Thymus (tissue), 11 donors: ENCODE measurements around the gene CHD3. TPM values are rescaled to one million over a fixed set of nuclear protein-coding genes. Genes with fewer than 3 reads are reported as not detected.

Experiments
- DNase-seq, 9 donors: peaks; one replicate each; pipeline ENCODE4 v3.0.0-alpha.2; 2013; ENCODE audit warnings: low spot score in 9 of 9, low read depth in 6 of 9, missing footprints in 1 of 9
- H3K27ac ChIP-seq, 2 donors: one replicate each; pipeline ENCODE4 v1.5.1; 2013; ENCODE audit warnings: control low read depth in 1 of 2, low read depth in 1 of 2, low read length in 1 of 2, mild to moderate bottlenecking in 1 of 2, moderate library complexity in 1 of 2
- H3K27me3 ChIP-seq, 2 donors: one replicate each; pipeline ENCODE4 v1.5.1; 2013; ENCODE audit warnings: low read length in 1 of 2; ENCODE audit not compliant: control insufficient read depth in 2 of 2, insufficient read depth in 1 of 2
- H3K36me3 ChIP-seq, 2 donors: one replicate each; pipeline ENCODE4 v1.5.1; 2013; ENCODE audit warnings: low read length in 1 of 2, mild to moderate bottlenecking in 1 of 2, moderate library complexity in 1 of 2; ENCODE audit not compliant: control insufficient read depth in 2 of 2, insufficient read depth in 2 of 2
- H3K4me1 ChIP-seq, 2 donors: one replicate each; pipeline ENCODE4 v1.5.1; 2013; ENCODE audit warnings: low read length in 2 of 2; ENCODE audit not compliant: control insufficient read depth in 2 of 2, insufficient read depth in 2 of 2
- H3K4me3 ChIP-seq, 2 donors: one replicate each; pipeline ENCODE4 v1.5.1; 2013; ENCODE audit warnings: low read length in 2 of 2, control low read depth in 1 of 2, mild to moderate bottlenecking in 1 of 2
- H3K9me3 ChIP-seq, 2 donors: one replicate each; pipeline ENCODE4 v1.5.1; 2013; ENCODE audit warnings: low read length in 1 of 2, mild to moderate bottlenecking in 1 of 2; ENCODE audit not compliant: control insufficient read depth in 2 of 2, insufficient read depth in 1 of 2
- WGBS: extraction: QIAGEN DNeasy Blood & Tissue Kit; methylation state at CpG from one replicate; pipeline ENCODE4 v1.1.7; 2013; 5-methylcytosine and 5-hydroxymethylcytosine counted together
- polyA plus RNA-seq: library from polyadenylated mRNA; stranded (reverse); fragments of 200-250 nt; gene quantifications from one replicate; pipeline ENCODE4 v1.2.3, GENCODE V29; 2013
- total RNA-seq: library from RNA; stranded (reverse); fragments of 120-200 nt; gene quantifications from one replicate; pipeline ENCODE4 v1.2.4, GENCODE V29; 2013
- donor health status: healthy.

Gene CHD3
- total and polyA plus RNA-seq, 2 donors: 69.5 to 119 TPM

GRCh38 chr17:7930841-7931631 lies 42.4 kb downstream of the CHD3 start:
- DNase-seq: no peak
- WGBS: 52% methylated on average over 20 of the region's 20 CpGs
- Histone ChIP-seq H3K27me3 (no peaks in the 10 kb centered on the region), H3K4me1 (peaks cover 22 to 49% of the 10 kb centered on the region in 2 donors), H3K4me3 (peak overlapping the region; percentile 75 to 80), H3K27ac (peak overlapping the region; percentile 81 to 91), H3K9me3 (no peaks in the 10 kb centered on the region), H3K36me3 (peaks cover 11 to 15% of the 10 kb centered on the region in 2 donors)

GRCh38 chr17:7931709-7932482 lies 43.3 kb downstream of the CHD3 start, which contains the start of the genes CNTROB and TRAPPC1:
Gene CNTROB (plus strand): TSS chr17:7932206. CDS start chr17:7933080, 874 bp downstream.
Gene TRAPPC1 (minus strand): TSS chr17:7931946. CDS start chr17:7931829, 117 bp downstream.
- under 1% methylated on average over 55 of the region's 55 CpGs for WGBS
- peak; percentile 96 to 100 (median 99) for DNase-seq
- Histone ChIP-seq H3K27ac (peak within 1 kb of the TSS; percentile 81 to 91), H3K27me3 (no peaks in the 10 kb centered on the region), H3K9me3 (no peaks in the 10 kb centered on the region), H3K36me3 (peaks cover 19 to 23% of the 10 kb centered on the region in 2 donors), H3K4me3 (peak within 1 kb of the TSS; percentile 75 to 80), H3K4me1 (peaks cover 22 to 49% of the 10 kb centered on the region in 2 donors)

- 2% methylated on average over 17 of the region's 17 CpGs for WGBS
Observed at GRCh38 chr17:7932483-7932891, 43.9 kb downstream of the CHD3 start.

GRCh38 chr17:7932949-7933348 lies 44.4 kb downstream of the CHD3 start:
- H3K9me3 ChIP-seq: no peaks in the 10 kb centered on the region
- 19% methylated on average over 16 of the region's 16 CpGs for WGBS
- peak in 1 of 9 donors; percentile 35 for DNase-seq
- H3K27me3 ChIP-seq: no peaks in the 10 kb centered on the region
- peaks cover 22 to 24% of the 10 kb centered on the region in 2 donors for H3K36me3 ChIP-seq
- peak overlapping the region in 1 of 2 donors; percentile 66 for H3K27ac ChIP-seq
- H3K4me1 ChIP-seq: peaks cover 22 to 49% of the 10 kb centered on the region in 2 donors
- H3K4me3 ChIP-seq: peak overlapping the region; percentile 75 to 80

More at GRCh38 chr17:7932483-7932891, 43.9 kb downstream of the CHD3 start:
- DNase-seq: no peak
- Histone ChIP-seq H3K27me3 (no peaks in the 10 kb centered on the region), H3K27ac (peak overlapping the region; percentile 66 to 88), H3K4me3 (peak overlapping the region; percentile 75 to 80), H3K36me3 (peaks cover 23 to 25% of the 10 kb centered on the region in 2 donors), H3K9me3 (no peaks in the 10 kb centered on the region), H3K4me1 (peaks cover 22 to 49% of the 10 kb centered on the region in 2 donors)

- no peaks in the 10 kb centered on the region for H3K9me3 ChIP-seq
- peaks cover 37 to 44% of the 10 kb centered on the region in 2 donors for H3K36me3 ChIP-seq
- H3K27me3 ChIP-seq: no peaks in the 10 kb centered on the region
- DNase-seq: no peak
- H3K4me1 ChIP-seq: peaks cover 19 to 27% of the 10 kb centered on the region in 2 donors
- no peak overlapping the region for H3K27ac ChIP-seq
- H3K4me3 ChIP-seq: no peak overlapping the region
Observed at GRCh38 chr17:7935859-7936258, 47.3 kb downstream of the CHD3 start.

GRCh38 chr17:7940034-7940433 lies 51.4 kb downstream of the CHD3 start:
- Histone ChIP-seq H3K36me3 (peaks cover 68 to 72% of the 10 kb centered on the region in 2 donors), H3K4me3 (no peak overlapping the region), H3K9me3 (no peaks in the 10 kb centered on the region), H3K4me1 (no peaks in the 10 kb centered on the region), H3K27me3 (no peaks in the 10 kb centered on the region), H3K27ac (no peak overlapping the region)
- WGBS: 96% methylated on average over 4 of the region's 4 CpGs
- DNase-seq: no peak

GRCh38 chr17:7940743-7941142 lies 52.2 kb downstream of the CHD3 start:
- no peak for DNase-seq
- Histone ChIP-seq H3K4me3 (no peak overlapping the region), H3K4me1 (no peaks in the 10 kb centered on the region), H3K27me3 (no peaks in the 10 kb centered on the region), H3K36me3 (peaks cover 73 to 75% of the 10 kb centered on the region in 2 donors), H3K9me3 (no peaks in the 10 kb centered on the region), H3K27ac (no peak overlapping the region)
- WGBS: over 99% methylated on average over 6 of the region's 6 CpGs

- peaks cover 78 to 79% of the 10 kb centered on the region in 2 donors for H3K36me3 ChIP-seq
- WGBS: 94% methylated on average over 13 of the region's 13 CpGs
- no peaks in the 10 kb centered on the region for H3K4me1 ChIP-seq
- no peaks in the 10 kb centered on the region for H3K9me3 ChIP-seq
- no peak for DNase-seq
- H3K27ac ChIP-seq: no peak overlapping the region
- no peaks in the 10 kb centered on the region for H3K27me3 ChIP-seq
- no peak overlapping the region for H3K4me3 ChIP-seq
Observed at GRCh38 chr17:7943291-7943690, 54.7 kb downstream of the CHD3 start.

GRCh38 chr17:7944326-7944725 lies 55.7 kb downstream of the CHD3 start:
- DNase-seq: no peak
- no peak overlapping the region for H3K4me3 ChIP-seq
- no peak overlapping the region for H3K27ac ChIP-seq
- peaks cover 80 to 86% of the 10 kb centered on the region in 2 donors for H3K36me3 ChIP-seq
- 98% methylated on average over 9 of the region's 9 CpGs for WGBS
- H3K9me3 ChIP-seq: no peaks in the 10 kb centered on the region
- H3K27me3 ChIP-seq: no peaks in the 10 kb centered on the region
- no peaks in the 10 kb centered on the region for H3K4me1 ChIP-seq
